ENCODE data around the gene KCMF1. TPM values are rescaled to one million over a fixed set of nuclear protein-coding genes. Genes with fewer than 3 reads are reported as not detected.

KCMF1 gene
- total RNA-seq, 1 donor from 2014 or later: 94.3 TPM

GRCh38 chr2:84971510-84972206 lies 697 bp downstream of the KCMF1 start:
- intact Hi-C loops (cut with micrococcal nuclease): no loop called here
- ATAC-seq: peak; percentile 55

GRCh38 chr2:84972207-84972783 lies 1.3 kb downstream of the KCMF1 start:
- intact Hi-C loops (cut with micrococcal nuclease): no loop called here
- DNase-seq: no peak
- no peak for ATAC-seq

More at GRCh38 chr2:84971510-84972206, 697 bp downstream of the KCMF1 start:
- peak; percentile 75 for DNase-seq

- intact Hi-C loops (cut with micrococcal nuclease): no loop called here
- DNase-seq: no peak
- ATAC-seq: no peak
Observed at GRCh38 chr2:84972932-84973331, 2.0 kb downstream of the KCMF1 start.

GRCh38 chr2:84980263-84980983 lies 9.5 kb downstream of the KCMF1 start:
- intact Hi-C loops (cut with micrococcal nuclease): no loop called here
- ATAC-seq: no peak
- DNase-seq: no peak

GRCh38 chr2:84986018-84986417 lies 15.1 kb downstream of the KCMF1 start:
- intact Hi-C loops (cut with micrococcal nuclease): no loop called here
- ATAC-seq (no peak), DNase-seq (no peak)

GRCh38 chr2:84989422-84989821 lies 18.5 kb downstream of the KCMF1 start:
- ATAC-seq: no peak
- intact Hi-C loops (cut with micrococcal nuclease): no loop called here
- DNase-seq: no peak

DNA sequence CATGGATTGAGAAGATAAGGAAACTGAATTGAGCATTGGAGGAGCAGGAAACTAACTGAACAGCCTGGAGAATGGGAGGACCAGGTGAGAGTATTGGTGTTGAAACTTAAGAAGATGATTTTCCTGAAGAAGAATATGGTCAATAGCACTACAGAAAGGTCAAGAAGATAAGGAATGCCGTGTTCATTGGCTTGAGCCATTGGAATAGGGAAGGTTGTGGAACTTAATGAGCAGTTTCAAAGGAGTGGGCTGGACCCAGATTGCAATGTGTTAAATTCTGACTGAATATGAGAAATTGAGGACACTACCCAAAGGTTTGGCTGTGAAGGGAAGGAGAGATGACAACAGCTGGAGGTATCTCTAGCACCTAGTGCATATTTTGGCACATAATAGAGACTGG lies 19.0 kb downstream of the KCMF1 start:
- DNase-seq (no peak), ATAC-seq (no peak)
- intact Hi-C loops (cut with micrococcal nuclease): no loop called here

DNA sequence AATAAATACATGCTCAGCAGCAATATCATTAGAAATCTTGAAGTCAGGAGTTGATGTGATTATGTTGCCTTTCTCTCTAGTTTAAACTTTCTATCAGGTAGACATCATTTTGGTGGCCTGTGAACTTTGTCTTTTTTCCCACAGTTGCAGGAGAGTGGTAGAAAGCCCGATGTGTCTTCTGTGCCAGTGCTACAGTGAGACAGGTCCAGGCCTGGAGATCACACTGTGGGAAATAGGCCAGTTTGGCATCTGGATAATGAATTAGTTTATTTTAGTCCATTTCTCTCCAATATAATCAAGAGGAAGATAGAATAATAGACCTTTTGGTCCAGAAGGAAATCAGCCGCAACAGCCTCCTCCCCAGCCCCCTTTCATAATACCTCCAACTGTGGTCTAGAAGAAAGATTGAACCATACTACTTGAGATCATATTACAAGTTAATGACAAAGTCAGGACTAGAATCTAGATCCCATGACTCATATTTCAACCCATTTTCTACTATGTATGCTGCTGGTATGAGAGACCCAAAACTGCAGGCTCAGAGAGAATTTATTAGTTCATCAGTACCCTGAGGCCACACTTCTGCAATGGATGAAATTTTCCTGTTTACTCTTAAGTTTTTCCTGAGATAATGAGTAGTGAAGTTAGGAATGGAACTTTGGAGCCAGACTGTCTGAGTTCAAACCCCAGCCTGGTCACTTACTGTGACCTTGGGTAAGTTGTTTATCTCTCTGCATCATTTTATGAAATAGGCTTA lies 20.6 kb downstream of the KCMF1 start:
- ATAC-seq (peak; percentile 32), DNase-seq (no peak)
- intact Hi-C loops (cut with micrococcal nuclease): no loop called here

- intact Hi-C loops (cut with micrococcal nuclease): no loop called here
- DNase-seq (no peak), ATAC-seq (no peak)
Observed at GRCh38 chr2:84995826-84996225, 24.9 kb downstream of the KCMF1 start.

DNA sequence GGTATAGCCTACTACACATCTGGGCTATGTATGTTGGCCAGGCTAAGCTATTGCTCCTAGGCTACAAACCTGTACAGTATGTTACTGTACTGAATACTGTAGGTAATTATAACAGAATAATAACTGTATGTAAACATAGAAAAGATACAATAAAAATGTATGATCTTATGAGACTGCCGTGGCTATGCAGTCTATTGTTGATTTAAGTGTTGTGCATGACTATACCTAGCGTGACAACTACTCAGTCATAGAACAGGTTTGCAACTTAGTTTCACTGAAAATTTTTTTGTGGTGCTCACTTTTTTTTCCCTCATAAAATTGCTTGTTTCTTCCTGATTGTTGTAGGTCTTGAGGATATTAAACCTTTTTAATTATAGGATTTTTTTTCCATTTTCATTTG lies 25.9 kb downstream of the KCMF1 start:
- intact Hi-C loops (cut with micrococcal nuclease): no loop called here
- ATAC-seq: no peak

GRCh38 chr2:84999553-84999955 lies 28.6 kb downstream of the KCMF1 start:
- DNase-seq: no peak
- intact Hi-C loops (cut with micrococcal nuclease): no loop called here
- no peak for ATAC-seq

More for the DNA sequence above, 25.9 kb downstream of the KCMF1 start:
- no peak for DNase-seq

DNA sequence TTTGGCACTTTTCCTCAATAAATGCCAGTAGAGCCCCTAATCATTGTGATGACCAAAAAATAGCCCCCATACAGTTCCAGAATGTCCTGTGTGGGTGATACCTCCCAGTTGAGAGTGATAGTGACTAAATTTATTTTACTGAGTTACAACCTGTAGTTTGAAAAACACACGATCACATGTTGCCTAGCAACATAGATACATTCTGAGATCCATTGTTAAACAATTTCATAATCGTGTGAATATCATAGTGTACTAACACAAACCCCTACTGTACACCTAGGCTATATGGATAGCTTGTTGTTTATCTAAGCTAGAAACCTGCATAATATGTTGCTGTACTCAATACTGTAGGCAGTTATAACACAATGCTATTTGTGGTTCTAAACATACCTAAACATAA lies 30.6 kb downstream of the KCMF1 start:
- ATAC-seq (peak; percentile 21), DNase-seq (no peak)
- intact Hi-C loops (cut with micrococcal nuclease): no loop called here

GRCh38 chr2:85002534-85002933 lies 31.6 kb downstream of the KCMF1 start:
- ATAC-seq (peak; percentile 79), DNase-seq (no peak)
- intact Hi-C loops (cut with micrococcal nuclease): no loop called here

GRCh38 chr2:85008252-85008651 lies 37.3 kb downstream of the KCMF1 start:
- no peak for DNase-seq
- ATAC-seq: no peak
- intact Hi-C loops (cut with micrococcal nuclease): no loop called here

DNA sequence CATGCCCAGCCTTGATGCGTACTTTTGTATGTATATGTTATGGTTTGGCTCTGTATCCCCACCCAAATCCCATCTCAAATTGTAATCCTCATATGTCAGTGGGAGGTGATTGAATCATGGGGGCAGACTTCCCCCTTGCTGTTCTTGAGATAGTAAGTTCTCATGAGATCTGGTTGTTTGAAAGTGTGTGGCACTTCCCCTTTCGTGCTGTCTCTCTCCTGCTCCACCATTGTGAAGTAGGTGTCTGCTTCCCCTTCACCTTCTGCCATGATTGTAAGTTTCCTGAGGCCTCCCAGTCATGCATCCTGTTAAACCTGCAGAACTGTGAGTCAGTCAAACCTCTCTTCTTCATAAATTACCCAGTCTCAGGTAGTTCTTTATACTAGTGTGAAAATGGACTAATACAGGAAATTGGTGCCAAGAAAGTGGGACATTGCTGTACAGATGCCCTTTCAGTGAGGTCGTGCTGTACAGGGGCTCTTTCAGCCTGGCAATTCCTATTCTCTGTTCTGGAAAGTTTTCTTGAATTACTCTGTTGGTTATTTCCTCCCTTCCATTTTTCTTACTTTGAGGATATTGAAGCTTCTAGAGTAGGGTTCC lies 38.2 kb downstream of the KCMF1 start:
- intact Hi-C loops (cut with micrococcal nuclease): no loop called here
- ATAC-seq (peak; percentile 29), DNase-seq (no peak)

DNA sequence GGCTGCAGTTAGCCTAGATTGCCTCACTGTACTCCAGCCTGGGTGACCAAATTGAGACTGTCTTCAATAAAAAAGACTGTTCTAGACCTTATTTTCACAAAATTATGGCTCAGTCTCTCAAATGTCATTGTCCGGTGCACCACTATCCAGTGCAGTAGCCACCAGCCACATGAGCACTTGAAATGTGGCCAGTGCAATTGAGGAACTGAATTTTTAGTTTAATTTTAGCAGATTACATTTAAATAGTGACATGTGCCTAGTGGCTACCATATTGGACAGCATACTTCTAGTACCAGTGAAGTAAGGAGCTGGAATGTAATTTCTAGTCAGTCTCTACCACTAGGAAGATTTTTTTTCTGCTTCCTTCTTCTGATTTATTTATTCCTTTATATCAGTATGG lies 39.4 kb downstream of the KCMF1 start:
- intact Hi-C loops (cut with micrococcal nuclease): no loop called here
- ATAC-seq: no peak
- no peak for DNase-seq

DNA sequence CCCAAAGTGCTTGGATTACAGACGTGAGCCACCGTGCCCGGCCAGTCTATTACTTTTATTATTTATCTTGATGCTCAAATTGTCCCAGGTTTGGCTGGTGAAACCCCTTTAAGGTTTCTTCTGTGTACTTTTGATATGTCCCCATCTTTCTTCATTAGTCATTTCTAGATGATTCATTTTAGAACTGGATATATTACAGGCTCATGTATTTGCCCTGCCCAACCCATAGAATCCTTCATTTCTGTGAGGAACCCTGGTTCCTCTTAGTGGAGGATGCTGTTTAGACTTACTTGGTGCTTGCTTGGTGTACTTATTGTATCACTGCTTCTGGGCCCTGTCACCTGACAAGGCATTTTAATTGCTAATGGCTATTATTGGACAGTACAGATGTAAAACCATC lies 40.1 kb downstream of the KCMF1 start:
- no peak for ATAC-seq
- intact Hi-C loops (cut with micrococcal nuclease): no loop called here
- DNase-seq: no peak

DNA sequence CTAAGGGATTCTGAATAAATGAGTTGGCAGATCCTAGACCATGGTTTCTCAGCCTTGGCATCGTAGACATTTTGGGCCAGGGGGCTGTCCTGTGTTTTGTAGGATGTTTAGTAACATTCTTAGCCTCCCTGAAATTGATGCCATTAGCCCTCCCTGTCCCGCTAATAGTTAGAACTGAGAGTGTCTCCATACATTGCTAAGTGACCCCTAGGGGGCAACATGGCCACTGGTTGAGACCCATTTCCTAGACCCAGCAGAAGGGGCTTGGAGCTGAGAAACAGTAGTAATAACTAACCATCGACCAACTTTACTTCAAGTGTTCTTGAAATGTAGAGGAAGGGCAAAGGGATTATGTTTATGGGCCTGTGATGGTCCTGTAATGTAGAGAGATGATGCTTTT lies 40.8 kb downstream of the KCMF1 start:
- DNase-seq (no peak), ATAC-seq (no peak)
- intact Hi-C loops (cut with micrococcal nuclease): no loop called here

DNA sequence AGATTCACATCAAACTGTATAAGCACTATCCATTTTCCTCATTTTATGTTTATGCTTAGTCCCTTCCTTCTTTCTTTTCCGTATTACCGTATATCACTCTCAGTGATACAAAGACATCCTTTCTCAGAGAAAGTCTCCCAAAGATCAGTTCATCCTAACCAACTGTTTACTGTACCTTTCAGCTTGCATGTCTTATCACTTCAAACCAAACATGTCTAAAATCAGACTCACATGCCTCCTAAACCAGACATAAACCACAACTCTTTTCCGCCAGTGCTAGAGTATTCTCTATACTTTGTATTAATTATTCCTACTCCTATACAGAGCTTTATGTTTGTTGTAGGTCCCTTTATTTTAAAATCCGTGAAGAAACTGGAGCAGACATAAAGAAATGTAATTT lies 41.5 kb downstream of the KCMF1 start:
- no peak for ATAC-seq
- DNase-seq: no peak
- intact Hi-C loops (cut with micrococcal nuclease): no loop called here

GRCh38 chr2:85012855-85013254 lies 41.9 kb downstream of the KCMF1 start:
- intact Hi-C loops (cut with micrococcal nuclease): no loop called here
- ATAC-seq: no peak
- no peak for DNase-seq
